K562 (cell line): Measurements from ENCODE around the gene FZD1. TPM values are rescaled to one million over a fixed set of nuclear protein-coding genes. Genes with fewer than 3 reads are reported as not detected.
A peak's percentile ranks its signal among the peaks of the same experiment; 100 is the strongest.

Experiments
- ATAC-seq: fragments of 200-7000 bp; cut with Tn5 transposase; 3 replicates; pipeline ENCODE4 v1.9.1; 2020; ENCODE audit warnings: moderate library complexity
- BruUV-seq: library from RNA; stranded (reverse); fragments of 400-500 nt; replicated peaks from 2 replicates; lab custom pipeline; 2021; lab: Mats Ljungman, UMichigan
- CTCF ChIA-PET: fragments of 300-600 bp; formaldehyde crosslinking; extraction: SDS; loops from one replicate; lab custom pipeline; 2021; ENCODE audit warnings: low intra/inter-chr PET ratio; lab: Yijun Ruan, JAX
- POLR2A ChIA-PET: fragments of 300-600, 350-650 bp; sonication (Branson Sonifier 250); formaldehyde crosslinking; extraction: SDS; loops from one replicate; lab custom pipeline; 2021; ENCODE audit warnings: antibody characterized with exemption, inconsistent platforms; lab: Yijun Ruan, JAX
- DNase-seq, 4 experiments: peaks; one replicate each; pipeline versions ENCODE4 v3.0.0 to v3.0.0-alpha.2; 2011 to 2018; ENCODE audit warnings: low spot score in 3 of 4, mixed read lengths in 3 of 4; ENCODE audit errors: extremely low read depth in 1 of 4
- FAIRE-seq: peaks from 2 replicates; lab custom pipeline; 2011; peaks lifted over from hg19 to GRCh38; lab: Jason Lieb, UNC
- H2AFZ ChIP-seq: 2 replicates; pipeline ENCODE4 v1.6.0; 2011; ENCODE audit warnings: low read depth, low read length, control low read depth, inconsistent platforms
- H3K27ac ChIP-seq: fragments of 200-600 bp; 3 replicates; pipeline ENCODE4 v1.8.0; 2011; ENCODE audit warnings: low read depth, mild to moderate bottlenecking, control low read depth, inconsistent platforms, low read length, moderate library complexity, mixed read lengths; ENCODE audit errors: extremely low read depth
- H3K27me3 ChIP-seq, 2 experiments: fragments of 300-600 bp in 1 of 2; 2 replicates in 1 of 2; 3 replicates in 1 of 2; pipeline versions ENCODE4 v1.6.0 to v1.8.0; 2011; ENCODE audit warnings: inconsistent platforms in 2 of 2, low read length in 2 of 2, mild to moderate bottlenecking in 1 of 2, mixed read lengths in 1 of 2, moderate library complexity in 1 of 2; ENCODE audit not compliant: control insufficient read depth in 2 of 2, insufficient read depth in 2 of 2
- H3K36me3 ChIP-seq: fragments of 300-600 bp; 3 replicates; pipeline ENCODE4 v1.8.0; 2011; ENCODE audit warnings: mild to moderate bottlenecking, low read length, inconsistent platforms; ENCODE audit not compliant: control insufficient read depth, insufficient read depth
- H3K4me1 ChIP-seq, 2 experiments: fragments of 200-600 bp in 1 of 2; replicated peaks in 1 of 2; 2 replicates in 1 of 2; 3 replicates in 1 of 2; pipeline versions ENCODE4 v1.5.1 to v1.8.0; 2011; ENCODE audit warnings: inconsistent platforms in 2 of 2, low read length in 2 of 2, mild to moderate bottlenecking in 1 of 2, mixed read lengths in 1 of 2, moderate library complexity in 1 of 2; ENCODE audit not compliant: control insufficient read depth in 2 of 2, insufficient read depth in 2 of 2
- H3K4me2 ChIP-seq: 2 replicates; pipeline ENCODE4 v1.6.1; 2011; ENCODE audit warnings: low read length, control low read depth, inconsistent platforms, mixed read lengths; ENCODE audit not compliant: insufficient read depth
- H3K4me3 ChIP-seq: fragments of 200-600 bp; sonication (generic), shearing (Covaris generic); 2 replicates; pipeline ENCODE4 v1.5.1; 2016; ENCODE audit warnings: control low read depth, inconsistent platforms
- H3K79me2 ChIP-seq: fragments of 200-600 bp; 3 replicates; pipeline ENCODE4 v1.8.0; 2011; ENCODE audit warnings: low read length, inconsistent platforms; ENCODE audit not compliant: control insufficient read depth, insufficient read depth
- H3K9ac ChIP-seq, 2 experiments: 2 replicates each; pipeline versions ENCODE4 v1.6.0 to v1.6.1; 2011; ENCODE audit warnings: low read depth in 2 of 2, low read length in 2 of 2, control low read depth in 1 of 2, inconsistent platforms in 1 of 2, mild to moderate bottlenecking in 1 of 2, mixed read lengths in 1 of 2; ENCODE audit not compliant: insufficient read depth in 1 of 2
- H3K9me1 ChIP-seq: one replicate; pipeline ENCODE4 v1.6.0; 2011; ENCODE audit warnings: inconsistent platforms, mild to moderate bottlenecking, low read length, moderate library complexity; ENCODE audit not compliant: control insufficient read depth, insufficient read depth
- H3K9me3 ChIP-seq: replicated peaks from 2 replicates; pipeline ENCODE4 v1.5.1; 2011; ENCODE audit warnings: low read depth, low read length, inconsistent platforms; ENCODE audit not compliant: control insufficient read depth, insufficient read depth
- H4K20me1 ChIP-seq: replicated peaks from 2 replicates; pipeline ENCODE4 v1.6.1; 2011; ENCODE audit warnings: low read length, inconsistent platforms, mixed read lengths; ENCODE audit not compliant: control insufficient read depth, insufficient read depth
- ARID1B ChIP-seq: fragments of 450-650 bp; IDR thresholded peaks from 2 replicates; pipeline ENCODE4 v1.6.1; 2016; ENCODE audit warnings: antibody characterized with exemption, mild to moderate bottlenecking, inconsistent platforms
- C11orf30 ChIP-seq: fragments of 450-650 bp; IDR thresholded peaks from 2 replicates; pipeline ENCODE4 v1.6.1; 2016; ENCODE audit warnings: low read depth, mild to moderate bottlenecking
- EHMT2 ChIP-seq: fragments of 450-650 bp; IDR thresholded peaks from 2 replicates; pipeline ENCODE4 v1.6.1; 2018; ENCODE audit warnings: antibody characterized with exemption
- FOXK1 ChIP-seq: sonication (generic); formaldehyde crosslinking; IDR thresholded peaks from 2 replicates; pipeline ENCODE4 v1.8.0; 2022; ENCODE audit warnings: missing genetic modification reagents, mild to moderate bottlenecking, borderline replicate concordance
- FOXO4 ChIP-seq: fragments of 450-650 bp; formaldehyde crosslinking; IDR thresholded peaks from 2 replicates; pipeline ENCODE4 v1.4.0; 2020; ENCODE audit warnings: mild to moderate bottlenecking, moderate library complexity
- GABPB2 ChIP-seq: fragments of 250-450 bp; sonication (Bioruptor Pico); conservative IDR thresholded peaks from 2 replicates; pipeline ENCODE4 v1.5.1; 2021; ENCODE audit warnings: mild to moderate bottlenecking
- MTA3 ChIP-seq: fragments of 450-650 bp; formaldehyde crosslinking; IDR thresholded peaks from 2 replicates; pipeline ENCODE4 v1.6.1; 2017; ENCODE audit warnings: mild to moderate bottlenecking, borderline replicate concordance
- SMAD1 ChIP-seq: fragments of 150-350 bp; IDR thresholded peaks from 2 replicates; pipeline ENCODE4 v1.6.1; 2014; ENCODE audit warnings: low read length, low read depth; ENCODE audit not compliant: partially characterized antibody
- SMAD3 ChIP-seq: fragments of 450-650 bp; formaldehyde crosslinking; conservative IDR thresholded peaks from 2 replicates; pipeline ENCODE4 v1.4.0; 2020; ENCODE audit warnings: mild to moderate bottlenecking
- ZFP30 ChIP-seq: fragments of 250-450 bp; sonication (Bioruptor Pico); IDR thresholded peaks from 2 replicates; pipeline ENCODE4 v1.8.0; 2022; ENCODE audit warnings: moderate library complexity, mild to moderate bottlenecking, inconsistent platforms, borderline replicate concordance
- ZNF133 ChIP-seq: fragments of 250-450 bp; sonication (Bioruptor Pico); IDR thresholded peaks from 2 replicates; pipeline ENCODE4 v1.4.0; 2020; ENCODE audit warnings: mild to moderate bottlenecking
- ZNF146 ChIP-seq: IDR thresholded peaks from one replicate; pipeline ENCODE4 v1.6.1; 2018; ENCODE audit warnings: missing compliant biosample characterization; ENCODE audit not compliant: unreplicated experiment
- ZNF584 ChIP-seq: fragments of 200-800 bp; sonication (Bioruptor generic); IDR thresholded peaks from 2 replicates; pipeline ENCODE4 v1.6.1; 2016; ENCODE audit warnings: low read depth, mild to moderate bottlenecking, missing genetic modification characterization, missing compliant biosample characterization
- WGBS: fragments of 100-300 bp; shearing (Covaris generic); methylation state at CpG from one replicate; pipeline ENCODE4 v1.1.6; 2016; ENCODE audit warnings: low coverage, mixed read lengths; ENCODE audit not compliant: insufficient coverage; ENCODE audit errors: missing lambda C conversion rate; 5-methylcytosine and 5-hydroxymethylcytosine counted together
- in situ Hi-C: fragments of 300-500 bp; cut with MboI; formaldehyde crosslinking; loops from 4 replicates; pipeline ENCODE4 v1.15.0; 2018; ENCODE audit warnings: inconsistent platforms, mixed read lengths
- intact Hi-C: fragments of 100-400 bp; cut with micrococcal nuclease; formaldehyde crosslinking; loops from 2 replicates; pipeline ENCODE4 v1.14.2; 2022
- polyA plus RNA-seq, 8 experiments: library from polyadenylated mRNA; depleted of rRNA in 4 of 8; stranded (reverse) in 5 of 8; unstranded in 3 of 8; fragments of >200 nt; fragmentation: Nextera tagmentation in 2 of 8; fragmentation: Illumina TruSeq in 1 of 8; extraction: Ambion mirVana in 2 of 8; extraction: Trizol in 1 of 8; gene quantifications; 2 replicates each; pipeline versions ENCODE4 v1.2.1 to v1.2.3, GENCODE V29; 2011 to 2014; ENCODE audit warnings: inconsistent platforms in 1 of 8, missing spikeins in 1 of 8
- total RNA-seq, 7 experiments: library from RNA; depleted of rRNA in 6 of 7; stranded (reverse); fragments of >200 nt in 6 of 7; fragmentation: Illumina TruSeq in 2 of 7; extraction: Trizol in 2 of 7; gene quantifications; 2 replicates each; pipeline versions ENCODE4 v1.2.1 to v1.2.3, GENCODE V29; 2011 to 2021; ENCODE audit warnings: low replicate concordance in 1 of 7
- TF ChIP-seq, protein P1 (sequence below): fragments of 450-650 bp; IDR thresholded peaks from 2 replicates; pipeline ENCODE4 v1.6.1; 2016; ENCODE audit warnings: antibody characterized with exemption
- TF ChIP-seq, protein P2 (sequence below): fragments of 250-450 bp; sonication (Bioruptor Pico); IDR thresholded peaks from 2 replicates; pipeline ENCODE4 v1.8.0; 2022; ENCODE audit warnings: inconsistent platforms
- TF ChIP-seq, protein P3 (sequence below): fragments of 250-450 bp; sonication (Bioruptor Pico); IDR thresholded peaks from 2 replicates; pipeline ENCODE4 v1.6.1; 2021; ENCODE audit warnings: mild to moderate bottlenecking

The FZD1 gene
- total and polyA plus RNA-seq, 9 of the 15 experiments (the other 6 are each of a cell fraction or from before 2014, with no cell fraction given): 0.25 to 5.1 (median 1.8) TPM

DNA sequence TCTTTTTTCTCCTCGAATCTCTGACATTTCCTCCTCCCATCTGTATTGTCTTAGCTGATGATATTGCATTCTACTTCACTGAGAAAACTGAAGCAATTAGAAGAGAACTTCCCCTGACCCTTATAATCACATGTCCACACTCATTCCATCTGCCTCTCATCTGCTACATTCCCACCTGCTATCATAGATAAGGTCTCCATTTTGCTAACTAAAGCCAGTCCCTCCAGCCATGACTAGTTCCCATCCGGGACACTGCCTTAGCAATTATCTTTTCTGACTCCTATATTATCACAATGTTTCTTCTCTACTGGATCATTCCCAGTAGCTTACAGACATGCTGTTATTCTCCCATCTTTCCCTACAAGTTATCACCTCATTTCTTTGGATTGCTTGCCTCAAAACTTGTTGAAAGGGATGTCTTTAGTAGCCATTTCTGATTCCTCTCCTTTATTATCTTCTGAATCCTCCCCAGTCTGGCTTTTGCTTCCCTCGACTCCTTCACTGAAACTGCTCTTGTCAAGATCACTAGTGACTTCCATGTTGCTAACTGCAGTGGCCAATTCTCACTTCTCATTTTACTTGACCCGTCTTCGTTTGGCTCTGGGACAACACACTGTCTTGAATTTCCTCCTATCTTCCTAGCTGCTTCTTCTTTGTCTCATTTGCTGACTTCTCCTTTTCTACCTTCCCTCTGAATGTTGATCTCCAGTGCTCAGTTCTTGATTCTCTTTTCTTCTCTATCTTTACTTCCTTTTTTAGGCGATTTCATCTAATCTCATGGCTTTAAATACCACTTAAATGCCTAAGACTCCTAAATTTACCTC lies 35.9 kb downstream of the FZD1 start (continued):
- TF ChIP-seq, protein P1, sequence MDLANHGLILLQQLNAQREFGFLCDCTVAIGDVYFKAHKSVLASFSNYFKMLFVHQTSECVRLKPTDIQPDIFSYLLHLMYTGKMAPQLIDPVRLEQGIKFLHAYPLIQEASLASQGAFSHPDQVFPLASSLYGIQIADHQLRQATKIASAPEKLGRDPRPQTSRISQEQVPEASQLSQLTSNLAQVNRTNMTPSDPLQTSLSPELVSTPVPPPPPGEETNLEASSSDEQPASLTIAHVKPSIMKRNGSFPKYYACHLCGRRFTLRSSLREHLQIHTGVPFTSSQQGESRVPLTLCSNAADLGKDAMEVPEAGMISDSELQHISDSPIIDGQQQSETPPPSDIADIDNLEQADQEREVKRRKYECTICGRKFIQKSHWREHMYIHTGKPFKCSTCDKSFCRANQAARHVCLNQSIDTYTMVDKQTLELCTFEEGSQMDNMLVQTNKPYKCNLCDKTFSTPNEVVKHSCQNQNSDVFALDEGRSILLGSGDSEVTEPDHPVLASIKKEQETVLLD: peak; percentile 18; the same call in 1 of the 2 replicates
- TF ChIP-seq FOXK1 (no peak), ARID1B (peak; percentile 100), SMAD3 (0 out of 2 replicates have a peak, but pooled peaks have one; percentile 34), ZFP30 (no peak), C11orf30 (peak; percentile 72)

GRCh38 chr7:91302794-91303193 lies 38.6 kb downstream of the FZD1 start:
- H3K4me3 ChIP-seq: no peak overlapping the region
- peak overlapping the region; percentile 86 for H2AFZ ChIP-seq
- H3K9ac ChIP-seq: no peak overlapping the region
- no peaks in the 10 kb centered on the region for H3K9me1 ChIP-seq
- H3K27me3 ChIP-seq: no peaks in the 10 kb centered on the region
- ATAC-seq (no peak), DNase-seq (no peak), FAIRE-seq (no peak)
- ChIA-PET CTCF (no interaction called here), POLR2A (interaction anchor here (1.3 kb wide), 1 partner anchor 14 kb away, joined by 3 read pairs; no protein-coding TSS in a partner anchor)
- in situ Hi-C loops: no loop called here
- BruUV-seq: no TSS peak
- 27% methylated on average over 2 of the region's 2 CpGs for WGBS
- no peaks in the 10 kb centered on the region for H3K36me3 ChIP-seq
- no peaks in the 10 kb centered on the region for H3K9me3 ChIP-seq
- H3K27ac ChIP-seq: no peak overlapping the region
- intact Hi-C loops: loop anchor here (5.0 kb wide), 2 partner anchors 255 to 955 kb away; partner anchors contain the start of gene GTPBP10
- H3K4me1 ChIP-seq: peaks cover 12 to 24% of the 10 kb centered on the region in 2 experiments; a peak in 4 of 5 replicates
- no peaks in the 10 kb centered on the region for H4K20me1 ChIP-seq
- no peaks in the 10 kb centered on the region for H3K79me2 ChIP-seq
- H3K4me2 ChIP-seq: no peak overlapping the region
- TF ChIP-seq SMAD1 (no peak), ZNF146 (CRISPR knock-in tag) (no peak), FOXO4 (no peak), GABPB2 (CRISPR knock-in tag) (no peak), MTA3 (no peak), ZNF584 (CRISPR knock-in tag) (no peak), EHMT2 (no peak), ZNF133 (CRISPR knock-in tag) (no peak)
- TF ChIP-seq, protein P2, sequence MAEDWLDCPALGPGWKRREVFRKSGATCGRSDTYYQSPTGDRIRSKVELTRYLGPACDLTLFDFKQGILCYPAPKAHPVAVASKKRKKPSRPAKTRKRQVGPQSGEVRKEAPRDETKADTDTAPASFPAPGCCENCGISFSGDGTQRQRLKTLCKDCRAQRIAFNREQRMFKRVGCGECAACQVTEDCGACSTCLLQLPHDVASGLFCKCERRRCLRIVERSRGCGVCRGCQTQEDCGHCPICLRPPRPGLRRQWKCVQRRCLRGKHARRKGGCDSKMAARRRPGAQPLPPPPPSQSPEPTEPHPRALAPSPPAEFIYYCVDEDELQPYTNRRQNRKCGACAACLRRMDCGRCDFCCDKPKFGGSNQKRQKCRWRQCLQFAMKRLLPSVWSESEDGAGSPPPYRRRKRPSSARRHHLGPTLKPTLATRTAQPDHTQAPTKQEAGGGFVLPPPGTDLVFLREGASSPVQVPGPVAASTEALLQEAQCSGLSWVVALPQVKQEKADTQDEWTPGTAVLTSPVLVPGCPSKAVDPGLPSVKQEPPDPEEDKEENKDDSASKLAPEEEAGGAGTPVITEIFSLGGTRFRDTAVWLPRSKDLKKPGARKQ (CRISPR knock-in tag): no peak
- TF ChIP-seq, protein P3, sequence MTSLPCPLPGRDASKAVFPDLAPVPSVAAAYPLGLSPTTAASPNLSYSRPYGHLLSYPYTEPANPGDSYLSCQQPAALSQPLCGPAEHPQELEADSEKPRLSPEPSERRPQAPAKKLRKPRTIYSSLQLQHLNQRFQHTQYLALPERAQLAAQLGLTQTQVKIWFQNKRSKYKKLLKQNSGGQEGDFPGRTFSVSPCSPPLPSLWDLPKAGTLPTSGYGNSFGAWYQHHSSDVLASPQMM (CRISPR knock-in tag): no peak
